ENCODE measurements around the gene EDRF1.

Gene EDRF1

GRCh38 chr10:125765835-125766234, 46.3 kb downstream of the EDRF1 start:
- Histone ChIP-seq H3K36me3 (ENCODE audit: control insufficient read depth, insufficient read depth, low read length) (peaks cover 22% of the 10 kb centered on the region), H3K4me3 (replicated peaks; ENCODE audit: low read depth, low read length) (no peak overlapping the region)

GRCh38 chr10:125766511-125766910, 47.0 kb downstream of the EDRF1 start:
- Histone ChIP-seq H3K36me3 (ENCODE audit: control insufficient read depth, insufficient read depth, low read length) (peaks cover 22% of the 10 kb centered on the region), H3K27me3 (replicated peaks; ENCODE audit: control insufficient read depth, insufficient read depth, low read length) (no peaks in the 10 kb centered on the region), H3K4me3 (replicated peaks; ENCODE audit: low read depth, low read length) (no peak overlapping the region)
- DNase-seq (ENCODE audit: extremely low read depth, insufficient read length), result no peak
- no peak for TF ChIP-seq CTCF (IDR thresholded peaks at IDR 0.05; ENCODE audit: insufficient read depth, low read length, poor library complexity, severe bottlenecking)

More at GRCh38 chr10:125765835-125766234, 46.3 kb downstream of the EDRF1 start:
- TF ChIP-seq CTCF (IDR thresholded peaks at IDR 0.05; ENCODE audit: insufficient read depth, low read length, poor library complexity, severe bottlenecking), result no peak
- H3K27me3 ChIP-seq (replicated peaks; ENCODE audit: control insufficient read depth, insufficient read depth, low read length), result no peaks in the 10 kb centered on the region
- no peak for DNase-seq (ENCODE audit: extremely low read depth, insufficient read length)

GRCh38 chr10:125768219-125768855, 48.8 kb downstream of the EDRF1 start:
- no peaks in the 10 kb centered on the region for H3K27me3 ChIP-seq (replicated peaks; ENCODE audit: control insufficient read depth, insufficient read depth, low read length)
- no peak for DNase-seq (ENCODE audit: extremely low read depth, insufficient read length)
- peaks cover 13% of the 10 kb centered on the region for H3K36me3 ChIP-seq (ENCODE audit: control insufficient read depth, insufficient read depth, low read length)
- no peak overlapping the region for H3K4me3 ChIP-seq (replicated peaks; ENCODE audit: low read depth, low read length)
- TF ChIP-seq CTCF (IDR thresholded peaks at IDR 0.05; ENCODE audit: insufficient read depth, low read length, poor library complexity, severe bottlenecking), result no peak

GRCh38 chr10:125769175-125769574, 49.7 kb downstream of the EDRF1 start:
- no peaks in the 10 kb centered on the region for H3K27me3 ChIP-seq (replicated peaks; ENCODE audit: control insufficient read depth, insufficient read depth, low read length)
- DNase-seq (ENCODE audit: extremely low read depth, insufficient read length), result no peak
- H3K36me3 ChIP-seq (ENCODE audit: control insufficient read depth, insufficient read depth, low read length), result peaks cover 11% of the 10 kb centered on the region
- no peak overlapping the region for H3K4me3 ChIP-seq (replicated peaks; ENCODE audit: low read depth, low read length)
- no peak for TF ChIP-seq CTCF (IDR thresholded peaks at IDR 0.05; ENCODE audit: insufficient read depth, low read length, poor library complexity, severe bottlenecking)

GRCh38 chr10:125770844-125771243, 51.3 kb downstream of the EDRF1 start:
- peaks cover 8% of the 10 kb centered on the region for H3K36me3 ChIP-seq (ENCODE audit: control insufficient read depth, insufficient read depth, low read length)
- H3K27me3 ChIP-seq (replicated peaks; ENCODE audit: control insufficient read depth, insufficient read depth, low read length), result no peaks in the 10 kb centered on the region
- DNase-seq (ENCODE audit: extremely low read depth, insufficient read length), result no peak
- H3K4me3 ChIP-seq (replicated peaks; ENCODE audit: low read depth, low read length), result no peak overlapping the region
- TF ChIP-seq CTCF (IDR thresholded peaks at IDR 0.05; ENCODE audit: insufficient read depth, low read length, poor library complexity, severe bottlenecking), result no peak
